GM23338 (cell line): ENCODE results near the gene SH2D3C.

Source experiments
- CTCF ChIP-seq, 2 experiments: fragments of 200-600 bp in 1 of 2; sonication (generic) in 1 of 2; conservative IDR thresholded peaks; 2 replicates each; pipeline versions ENCODE4 v1.5.1 to v1.6.1; 2016 to 2017; ENCODE audit warnings: antibody characterized with exemption in 2 of 2, low read depth in 2 of 2, mild to moderate bottlenecking in 2 of 2, moderate library complexity in 1 of 2
- ETS1 ChIP-seq: IDR thresholded peaks from 2 replicates; pipeline ENCODE4 v1.6.1; 2016; ENCODE audit warnings: antibody characterized with exemption
- EZH2 ChIP-seq: fragments of 200-600 bp; sonication (generic); IDR thresholded peaks from one replicate; pipeline ENCODE4 v1.8.0; 2017; ENCODE audit warnings: antibody characterized with exemption, mild to moderate bottlenecking, low read depth; ENCODE audit not compliant: unreplicated experiment
- EZH2phosphoT487 ChIP-seq: fragments of 200-600 bp; sonication (generic); IDR thresholded peaks from one replicate; pipeline ENCODE4 v1.8.1; 2018; ENCODE audit warnings: antibody characterized with exemption; ENCODE audit not compliant: unreplicated experiment
- POLR2AphosphoS5 ChIP-seq: IDR thresholded peaks from 2 replicates; pipeline ENCODE4 v1.6.1; 2016; ENCODE audit warnings: antibody characterized with exemption, low read depth
- REST ChIP-seq: IDR thresholded peaks from one replicate; pipeline ENCODE4 v1.6.1; 2018; ENCODE audit warnings: antibody characterized with exemption; ENCODE audit not compliant: unreplicated experiment
- ZNF114 ChIP-seq: fragments of 250-450 bp; sonication (Bioruptor Pico); IDR thresholded peaks from 2 replicates; pipeline ENCODE4 v1.5.0; 2020; ENCODE audit warnings: mild to moderate bottlenecking, moderate library complexity
- ZNF462 ChIP-seq: fragments of 250-450 bp; sonication (Bioruptor Pico); IDR thresholded peaks from 2 replicates; pipeline ENCODE4 v1.5.0; 2020; ENCODE audit warnings: mild to moderate bottlenecking, moderate library complexity

- no peak for TF ChIP-seq CTCF (conservative IDR thresholded peaks at IDR 0.05; ENCODE audit: low read depth in 2 of 2)
- no peak for TF ChIP-seq REST
- no peak for TF ChIP-seq EZH2phosphoT487
- no peak for TF ChIP-seq POLR2AphosphoS5
- TF ChIP-seq ETS1, result no peak
- no peak for TF ChIP-seq ZNF114
- TF ChIP-seq ZNF462 (CRISPR knock-in tag), result no peak
- no peak for TF ChIP-seq EZH2
Observed at GRCh38 chr9:127714020-127714750, 64.3 kb downstream of the SH2D3C start.
